AG09309 (cell line): Measurements from ENCODE around the gene TNS1.

Experiments used
- DNase-seq: peaks from one replicate; pipeline ENCODE4 v3.0.0-alpha.2; 2010; ENCODE audit warnings: low read depth
- H3K4me3 ChIP-seq: 2 replicates; pipeline ENCODE4 v1.5.1; 2011; ENCODE audit warnings: mild to moderate bottlenecking, low read depth, low read length, moderate library complexity; ENCODE audit not compliant: control insufficient read depth
- CTCF ChIP-seq: IDR thresholded peaks from 2 replicates; pipeline ENCODE4 v1.5.1; 2011; ENCODE audit warnings: mild to moderate bottlenecking, low read depth, low read length, inconsistent platforms; ENCODE audit not compliant: insufficient read depth, control insufficient read depth; ENCODE audit errors: missing control alignments

The TNS1 gene

DNA sequence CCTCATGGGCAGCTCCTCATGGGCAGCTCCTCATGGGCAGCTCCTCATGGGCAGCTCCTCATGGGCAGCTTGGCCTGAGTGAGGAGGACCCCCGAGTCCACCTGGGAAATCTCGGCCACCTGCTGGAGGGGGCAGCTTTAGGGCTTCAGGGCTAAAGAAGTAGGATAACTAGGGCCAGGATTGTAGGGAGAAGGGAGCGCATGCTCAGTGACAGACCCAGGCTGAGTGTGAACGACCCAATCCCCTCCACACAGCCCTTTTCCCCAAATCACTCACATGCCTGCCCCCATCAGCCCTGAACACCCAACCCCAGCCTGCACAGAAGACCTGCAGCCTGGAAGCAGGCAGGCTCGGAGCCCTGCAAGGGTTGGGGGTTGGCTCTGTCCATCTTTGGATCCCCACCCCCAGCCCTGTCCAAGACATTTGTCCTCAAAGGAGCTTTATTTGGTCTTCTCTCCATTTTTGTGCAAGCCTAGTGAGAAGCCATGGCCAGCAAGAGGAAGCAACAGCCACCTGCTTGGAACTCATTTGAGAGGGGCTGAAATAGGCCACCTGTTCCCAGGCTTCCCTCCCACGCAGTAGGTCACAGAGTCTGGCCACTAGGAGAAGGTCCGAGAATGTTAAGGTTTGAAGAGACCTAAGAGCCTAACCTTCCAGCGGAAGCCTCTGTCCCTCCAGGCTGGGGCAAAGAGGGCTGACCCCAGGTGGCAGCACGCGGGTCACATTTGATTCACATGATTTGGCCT is 249.9 kb downstream of the TNS1 start:
- TF ChIP-seq CTCF: no peak
- no peak for DNase-seq
- H3K4me3 ChIP-seq: no peak overlapping the region

DNA sequence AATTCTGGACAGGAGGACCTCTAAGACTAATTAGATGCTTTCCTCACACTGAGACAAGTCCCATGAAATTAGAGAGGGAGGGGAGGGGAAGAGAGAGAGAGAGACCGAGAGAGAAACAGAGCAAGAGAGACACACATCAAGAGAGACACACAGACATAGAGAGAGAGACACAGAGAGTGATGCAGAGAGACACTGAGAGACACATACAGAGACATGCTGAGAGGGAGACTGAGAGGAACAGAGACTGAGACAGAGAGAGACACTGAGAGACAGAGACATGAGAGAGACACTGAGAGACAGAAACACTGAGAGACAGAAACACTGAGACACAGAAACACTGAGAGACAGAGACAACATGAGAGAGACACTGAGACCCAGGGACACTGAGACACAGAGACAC is 250.8 kb downstream of the TNS1 start:
- no peak for TF ChIP-seq CTCF
- no peak overlapping the region for H3K4me3 ChIP-seq
- no peak for DNase-seq

DNA sequence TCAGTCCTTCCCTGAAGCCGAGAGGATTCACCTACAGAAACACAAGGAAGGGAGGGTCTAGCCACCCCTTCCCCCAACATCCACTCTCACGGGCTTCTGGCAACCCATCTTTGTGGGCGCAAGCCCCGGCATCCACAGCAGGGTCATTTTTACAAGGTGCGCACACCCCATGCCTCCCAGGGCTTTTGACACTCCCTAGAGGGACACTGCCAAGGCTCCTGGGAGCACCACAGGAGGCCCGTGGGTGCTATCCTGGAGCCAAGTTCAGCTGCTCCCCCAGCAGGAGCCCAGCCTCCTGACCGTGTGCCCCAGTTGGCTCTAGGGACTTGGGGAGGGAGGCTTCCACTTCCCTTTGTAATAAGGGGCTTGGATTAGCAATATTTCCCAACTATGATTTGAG is 251.6 kb downstream of the TNS1 start:
- TF ChIP-seq CTCF: no peak
- DNase-seq: no peak
- no peak overlapping the region for H3K4me3 ChIP-seq
